AG04450 (cell line): ENCODE measurements around the gene KLKB1. TPM values are rescaled to one million over a fixed set of nuclear protein-coding genes. Genes with fewer than 3 reads are reported as not detected.
"Not testable (repeated sequence)": the region's sequence is repeated elsewhere in the genome, so short reads cannot be mapped to it uniquely, and the experiment has no call there.

Experiments used
- CTCF ChIA-PET: fragments of 300-600, 350-600 bp; formaldehyde crosslinking; extraction: SDS; loops from one replicate; lab custom pipeline; 2022; ENCODE audit warnings: antibody characterized with exemption, inconsistent platforms; lab: Charles Lee
- POLR2A ChIA-PET: fragments of 350-600 bp; formaldehyde crosslinking; extraction: SDS; loops from one replicate; lab custom pipeline; 2021; ENCODE audit warnings: antibody characterized with exemption, inconsistent platforms; lab: Yijun Ruan, JAX
- DNase-seq: peaks from one replicate; pipeline ENCODE4 v3.0.0-alpha.2; 2011; ENCODE audit warnings: low read depth, low spot score
- H3K27ac ChIP-seq: one replicate; pipeline ENCODE4 v1.5.1; 2012; ENCODE audit warnings: low read depth, low read length, control low read depth
- H3K27me3 ChIP-seq: one replicate; pipeline ENCODE4 v1.6.0; 2012; ENCODE audit warnings: low read length; ENCODE audit not compliant: control insufficient read depth, insufficient read depth
- H3K4me3 ChIP-seq: 2 replicates; pipeline ENCODE4 v1.5.1; 2011; ENCODE audit warnings: mild to moderate bottlenecking, low read depth, low read length, control low read depth
- H3K9me3 ChIP-seq: 2 replicates; pipeline ENCODE4 v1.5.1; 2012; ENCODE audit warnings: low read length; ENCODE audit not compliant: control insufficient read depth, insufficient read depth
- CTCF ChIP-seq: IDR thresholded peaks from 2 replicates; pipeline ENCODE4 v1.5.1; 2011; ENCODE audit warnings: low read depth, low read length, control low read depth, inconsistent platforms
- polyA plus RNA-seq: library from polyadenylated mRNA; depleted of rRNA; stranded (reverse); fragments of >200 nt; gene quantifications from 2 replicates; pipeline ENCODE4 v1.2.3, GENCODE V29; 2011

KLKB1 gene
- polyA plus RNA-seq, 1 experiment, result 0.11 TPM

DNA sequence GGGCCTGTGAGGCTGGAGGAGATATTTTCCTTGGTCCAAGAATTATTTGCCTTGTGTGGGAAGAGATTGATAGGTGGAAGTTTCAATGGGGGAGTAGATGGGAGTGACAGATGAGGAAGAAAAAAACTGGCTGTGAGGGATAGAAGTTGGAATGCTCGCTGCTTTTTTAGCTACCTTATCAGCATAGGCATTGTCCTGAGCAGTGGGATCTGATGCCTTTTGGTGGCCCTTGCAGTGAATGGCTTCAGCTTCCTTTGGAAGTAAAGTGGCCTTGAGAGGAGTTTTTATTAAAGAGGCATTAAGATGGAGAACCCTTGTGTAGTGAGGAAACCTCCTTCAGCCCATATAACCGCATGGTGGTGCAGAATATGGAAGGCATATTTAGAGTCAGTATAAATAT lies 16.0 kb downstream of the KLKB1 start:
- H3K4me3 ChIP-seq, result no peak overlapping the region
- no peak for DNase-seq
- TF ChIP-seq CTCF, result no peak
- no peaks in the 10 kb centered on the region for H3K27me3 ChIP-seq
- H3K27ac ChIP-seq, result no peak overlapping the region
- H3K9me3 ChIP-seq, result no peaks in the 10 kb centered on the region
- CTCF ChIA-PET, result no interaction called here
- POLR2A ChIA-PET, result interaction anchor here (0.6 kb wide), 1 partner anchor 185 kb away, joined by 3 read pairs; no protein-coding TSS in a partner anchor

DNA sequence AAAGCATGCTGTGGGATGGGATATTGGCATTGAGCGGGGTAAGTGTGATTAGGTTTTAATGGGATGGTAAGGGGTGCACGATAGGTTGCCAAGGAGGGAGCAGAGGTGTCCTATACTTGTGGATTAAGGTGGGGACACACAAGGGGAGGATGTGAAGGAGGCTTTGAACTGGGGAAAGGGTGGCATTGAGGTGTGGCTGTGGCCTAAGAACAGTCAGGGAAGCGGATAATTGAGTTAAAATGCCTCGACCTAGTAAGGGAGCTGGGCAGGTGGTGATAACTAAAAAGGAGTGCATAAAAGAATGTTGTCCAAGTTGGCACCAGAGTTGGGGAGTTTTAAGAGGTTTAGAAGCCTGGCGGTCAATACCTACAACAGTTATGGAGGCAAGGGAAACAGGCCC lies 17.5 kb downstream of the KLKB1 start:
- no peak overlapping the region for H3K4me3 ChIP-seq
- no peaks in the 10 kb centered on the region for H3K9me3 ChIP-seq
- no peak overlapping the region for H3K27ac ChIP-seq
- TF ChIP-seq CTCF, result no peak
- ChIA-PET CTCF (no interaction called here), POLR2A (no interaction called here)
- no peak for DNase-seq
- H3K27me3 ChIP-seq, result no peaks in the 10 kb centered on the region

DNA sequence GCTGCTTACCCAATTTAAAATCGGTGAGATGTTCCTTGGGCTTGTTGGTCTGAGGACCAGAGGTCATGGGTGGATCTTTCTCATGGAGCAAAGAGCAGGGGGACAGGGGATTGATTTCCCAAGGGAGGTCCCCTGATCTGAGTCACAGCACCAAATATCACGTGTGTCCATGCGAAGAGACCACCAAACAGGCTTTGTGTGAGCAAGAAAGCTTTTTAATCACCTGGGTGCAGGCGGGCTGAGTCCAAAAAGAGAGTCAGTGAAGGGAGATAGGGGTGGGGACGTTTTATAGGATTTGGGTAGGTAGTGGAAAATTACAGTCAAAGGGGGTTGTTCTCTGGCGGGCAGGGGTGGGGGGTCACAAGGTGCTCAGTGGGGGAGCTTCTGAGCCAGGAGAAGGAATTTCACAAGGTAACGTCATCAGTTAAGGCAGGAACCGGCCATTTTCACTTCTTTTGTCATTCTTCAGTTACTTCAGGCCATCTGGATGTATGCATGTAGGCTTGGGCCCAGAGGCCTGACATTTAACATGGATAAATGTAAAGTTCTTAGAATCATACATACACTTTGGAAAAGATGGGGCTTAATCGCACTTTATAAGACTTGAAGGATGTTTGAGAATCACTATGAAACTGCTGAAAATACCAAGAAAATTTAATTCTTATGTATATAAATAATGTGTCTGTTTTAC lies 19.9 kb downstream of the KLKB1 start:
- POLR2A ChIA-PET, H3K27ac ChIP-seq, H3K9me3 ChIP-seq, CTCF ChIA-PET, H3K4me3 ChIP-seq, H3K27me3 ChIP-seq, DNase-seq: not testable (repeated sequence)

- ChIA-PET POLR2A (no interaction called here), CTCF (no interaction called here)
- Histone ChIP-seq H3K27me3 (no peaks in the 10 kb centered on the region), H3K27ac (no peak overlapping the region), H3K9me3 (no peaks in the 10 kb centered on the region), H3K4me3 (no peak overlapping the region)
- no peak for TF ChIP-seq CTCF
- no peak for DNase-seq
Observed at GRCh38 chr4:186248643-186249042, 21.3 kb downstream of the KLKB1 start.

GRCh38 chr4:186249785-186250754 lies 22.8 kb downstream of the KLKB1 start:
- H3K4me3 ChIP-seq, result no peak overlapping the region
- DNase-seq, result peak; percentile 50
- ChIA-PET CTCF (no interaction called here), POLR2A (no interaction called here)
- TF ChIP-seq CTCF, result no peak
- H3K9me3 ChIP-seq, result no peaks in the 10 kb centered on the region
- no peaks in the 10 kb centered on the region for H3K27me3 ChIP-seq
- H3K27ac ChIP-seq, result no peak overlapping the region
